Renal pelvis (tissue), 4 donors: ENCODE results near the gene TRIM46. TPM values are rescaled to one million over a fixed set of nuclear protein-coding genes. Genes with fewer than 3 reads are reported as not detected.
"Not testable (repeated sequence)": the region's sequence is repeated elsewhere in the genome, so short reads cannot be mapped to it uniquely, and the experiment has no call there.

Experiments used
- DNase-seq: peaks from one replicate; pipeline ENCODE4 v3.0.0-alpha.2; 2013
- polyA plus RNA-seq, 3 donors: library from polyadenylated mRNA; unstranded; fragments of 120-200 nt; gene quantifications; one replicate each; pipeline ENCODE4 v1.2.1, GENCODE V29; 2013; ENCODE audit not compliant: insufficient read length in 3 of 3

The TRIM46 gene
- polyA plus RNA-seq, 3 donors = 3.8 to 5.8 (median 5.8) TPM

DNA sequence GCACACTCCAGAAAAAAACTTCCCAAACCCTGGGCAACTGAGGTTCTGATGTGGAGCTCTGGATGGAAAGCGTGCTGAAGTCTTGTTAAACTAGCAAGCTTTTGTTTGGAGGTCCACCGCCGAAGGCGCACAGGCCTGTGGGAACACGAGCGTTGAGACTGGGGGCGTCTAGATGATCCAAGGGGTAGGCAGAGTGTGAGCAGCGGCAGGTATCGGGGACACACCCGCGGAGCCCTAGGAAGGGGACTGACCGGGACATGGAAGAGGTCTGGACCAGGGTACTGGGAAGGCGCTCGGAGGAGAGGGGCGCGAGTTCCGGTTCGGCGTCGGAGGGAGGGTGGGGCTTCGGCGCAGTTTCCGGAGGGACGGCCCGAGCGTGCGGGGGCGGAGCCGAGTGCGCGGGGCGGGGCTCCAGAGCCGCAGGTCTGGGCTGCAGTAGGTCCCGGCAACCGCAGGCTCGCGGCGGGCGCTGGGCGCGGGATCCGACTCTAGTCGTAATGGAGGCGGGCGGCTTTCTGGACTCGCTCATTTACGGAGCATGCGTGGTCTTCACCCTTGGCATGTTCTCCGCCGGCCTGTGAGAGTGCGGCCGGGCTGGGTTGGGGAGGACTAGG, 38.1 kb upstream of the TRIM46 start, which contains the start of gene SLC50A1:
Gene SLC50A1 (plus strand): TSS at position 438 of the 614 bp plus-strand sequence. CDS start 60 bp downstream, at position 498.
- DNase-seq = peak; percentile 93

- no peak for DNase-seq
Observed at GRCh38 chr1:155136748-155137147, 36.9 kb upstream of the TRIM46 start.

- DNase-seq = no peak
Observed at GRCh38 chr1:155137154-155137949, 36.3 kb upstream of the TRIM46 start.

DNA sequence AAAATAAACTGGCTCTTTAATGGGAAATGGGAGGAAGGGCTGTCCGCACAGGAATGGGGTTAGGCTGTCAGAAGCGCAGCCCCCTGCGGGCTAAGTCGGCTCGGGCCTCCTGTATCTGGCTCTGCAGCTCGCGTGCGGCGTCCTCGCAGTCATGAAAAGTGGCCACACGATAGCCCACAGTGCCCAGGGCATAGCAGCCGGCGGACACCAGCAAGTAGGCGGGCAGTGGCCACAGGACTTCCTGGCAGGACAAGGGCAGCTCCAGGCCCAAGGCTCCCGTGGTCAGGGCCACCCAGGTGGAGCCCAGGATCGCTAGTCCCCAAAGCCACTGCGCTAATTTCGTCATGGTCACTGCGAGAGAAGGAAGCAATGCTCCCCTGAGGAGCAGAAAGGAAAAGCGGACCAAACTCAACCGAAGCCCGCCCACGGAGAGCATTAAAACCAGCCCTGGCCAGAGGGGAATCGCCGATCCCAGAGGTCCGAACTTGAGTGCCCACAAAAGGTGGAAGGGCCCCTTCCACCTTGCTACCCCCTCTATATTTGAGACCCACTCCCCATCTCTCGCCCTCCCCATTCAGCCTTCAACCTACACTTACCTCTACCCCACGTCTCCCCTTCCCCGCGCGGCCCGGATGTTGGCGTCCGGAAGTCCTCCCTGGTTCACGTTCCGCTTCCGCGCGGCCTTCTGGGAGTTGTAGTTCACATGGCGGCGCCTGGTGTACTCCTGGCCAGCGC, 33.6 kb upstream of the TRIM46 start, which contains the start of gene DPM3:
Gene DPM3 (minus strand): TSS at position 637 of the 735 bp plus-strand sequence. CDS start 291 bp downstream, at position 346.
- peak; percentile 87 for DNase-seq

- no peak for DNase-seq
Observed at GRCh38 chr1:155140630-155140953, 33.1 kb upstream of the TRIM46 start.

DNA sequence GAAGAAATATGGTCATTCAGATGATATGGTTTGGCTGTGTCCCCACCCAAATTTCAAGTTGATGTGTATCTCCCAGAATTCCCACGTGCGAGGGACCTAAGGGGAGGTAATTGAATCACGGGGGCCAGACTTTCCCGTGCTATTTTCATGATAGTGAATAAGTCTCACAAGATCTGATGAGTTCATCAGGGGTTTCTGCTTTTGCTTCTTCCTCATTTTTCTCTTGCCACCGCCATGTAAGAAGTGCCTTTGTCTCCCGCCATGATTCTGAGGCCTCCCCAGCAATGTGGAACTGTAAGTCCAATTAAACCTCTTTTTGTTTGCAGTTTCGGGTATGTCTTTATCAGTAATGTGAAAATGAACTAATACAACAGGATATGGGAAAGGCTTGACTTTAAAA, 31.9 kb upstream of the TRIM46 start:
- DNase-seq = no peak

- no peak for DNase-seq
Observed at GRCh38 chr1:155145491-155145890, 28.2 kb upstream of the TRIM46 start.

DNA sequence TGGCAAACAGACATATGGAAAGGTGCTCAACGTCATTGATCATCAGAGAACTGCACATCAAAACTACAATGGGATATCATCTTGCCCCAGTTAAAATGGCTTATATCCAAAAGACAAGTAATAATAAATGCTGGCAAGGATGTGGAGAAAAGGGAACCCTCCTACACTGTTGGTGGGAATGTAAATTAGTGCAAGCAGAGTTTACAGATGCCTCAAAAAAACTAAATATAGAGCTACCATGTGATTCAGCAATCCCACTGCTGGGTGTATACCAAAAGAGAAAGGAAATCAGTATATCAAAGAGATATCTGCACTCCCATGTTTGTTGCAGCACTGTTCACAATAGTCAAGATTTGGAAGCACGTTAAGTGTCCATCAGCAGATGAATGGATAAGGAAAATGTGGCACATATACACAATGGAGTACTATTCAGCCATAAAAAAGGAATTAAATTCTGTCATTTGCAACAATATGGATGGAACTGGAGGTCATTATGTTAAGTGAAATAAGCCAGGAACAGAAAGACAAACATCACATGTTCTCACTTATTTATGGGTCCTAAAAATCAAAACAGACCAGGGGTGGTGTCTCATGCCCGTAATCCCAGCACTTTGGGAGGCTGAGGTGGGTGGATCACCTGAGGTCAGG, 17.5 kb upstream of the TRIM46 start:
- not testable (repeated sequence) for DNase-seq

DNA sequence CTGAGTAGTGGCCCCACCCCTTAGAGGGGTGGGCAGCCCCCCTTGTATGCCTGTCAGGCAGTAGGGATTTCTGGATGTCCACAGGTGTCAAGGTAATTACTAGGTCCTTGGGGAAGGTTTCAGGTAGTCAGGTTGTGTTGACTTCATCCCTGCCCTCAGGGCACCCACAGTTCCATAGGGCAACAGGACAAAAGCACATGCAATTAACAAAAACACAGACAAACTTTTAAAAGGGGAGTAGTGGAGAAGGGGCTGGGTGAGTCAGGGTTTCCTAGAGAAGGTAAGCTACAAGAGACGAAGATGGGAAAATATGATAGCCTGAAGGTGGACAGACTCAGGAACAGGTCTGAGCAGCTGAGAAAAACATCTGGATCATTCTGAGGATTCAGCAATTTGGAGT, 14.7 kb upstream of the TRIM46 start:
- DNase-seq = no peak

- no peak for DNase-seq
Observed at GRCh38 chr1:155160128-155160527, 13.5 kb upstream of the TRIM46 start.

GRCh38 chr1:155162631-155163030, 11.0 kb upstream of the TRIM46 start:
- DNase-seq = not testable (repeated sequence)

- not testable (repeated sequence) for DNase-seq
Observed at GRCh38 chr1:155163785-155164184, 9.9 kb upstream of the TRIM46 start.

DNA sequence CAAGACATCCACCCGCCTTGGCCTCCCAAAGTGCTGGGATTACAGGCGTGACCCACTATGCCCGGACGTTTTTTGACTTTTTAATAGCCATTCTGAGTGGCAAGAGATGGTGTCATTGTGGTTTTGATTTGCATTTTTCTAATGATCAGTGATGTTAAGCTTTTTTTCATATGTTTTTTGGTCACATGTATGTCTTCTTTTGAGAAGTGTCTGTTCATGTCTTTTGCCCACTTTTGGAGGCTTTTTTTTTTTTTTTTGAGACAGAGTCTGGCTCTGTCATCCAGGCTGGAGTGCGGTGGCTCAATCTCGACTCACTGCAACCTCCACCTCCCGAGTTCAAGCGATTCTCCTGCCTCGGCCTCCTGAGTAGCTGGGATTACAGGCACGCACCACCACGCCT, 9.0 kb upstream of the TRIM46 start:
- DNase-seq = not testable (repeated sequence)

GRCh38 chr1:155166051-155166470, 7.6 kb upstream of the TRIM46 start:
- peak; percentile 37 for DNase-seq

- peak; percentile 58 for DNase-seq
Observed at GRCh38 chr1:155166471-155167165, 7.0 kb upstream of the TRIM46 start.

DNA sequence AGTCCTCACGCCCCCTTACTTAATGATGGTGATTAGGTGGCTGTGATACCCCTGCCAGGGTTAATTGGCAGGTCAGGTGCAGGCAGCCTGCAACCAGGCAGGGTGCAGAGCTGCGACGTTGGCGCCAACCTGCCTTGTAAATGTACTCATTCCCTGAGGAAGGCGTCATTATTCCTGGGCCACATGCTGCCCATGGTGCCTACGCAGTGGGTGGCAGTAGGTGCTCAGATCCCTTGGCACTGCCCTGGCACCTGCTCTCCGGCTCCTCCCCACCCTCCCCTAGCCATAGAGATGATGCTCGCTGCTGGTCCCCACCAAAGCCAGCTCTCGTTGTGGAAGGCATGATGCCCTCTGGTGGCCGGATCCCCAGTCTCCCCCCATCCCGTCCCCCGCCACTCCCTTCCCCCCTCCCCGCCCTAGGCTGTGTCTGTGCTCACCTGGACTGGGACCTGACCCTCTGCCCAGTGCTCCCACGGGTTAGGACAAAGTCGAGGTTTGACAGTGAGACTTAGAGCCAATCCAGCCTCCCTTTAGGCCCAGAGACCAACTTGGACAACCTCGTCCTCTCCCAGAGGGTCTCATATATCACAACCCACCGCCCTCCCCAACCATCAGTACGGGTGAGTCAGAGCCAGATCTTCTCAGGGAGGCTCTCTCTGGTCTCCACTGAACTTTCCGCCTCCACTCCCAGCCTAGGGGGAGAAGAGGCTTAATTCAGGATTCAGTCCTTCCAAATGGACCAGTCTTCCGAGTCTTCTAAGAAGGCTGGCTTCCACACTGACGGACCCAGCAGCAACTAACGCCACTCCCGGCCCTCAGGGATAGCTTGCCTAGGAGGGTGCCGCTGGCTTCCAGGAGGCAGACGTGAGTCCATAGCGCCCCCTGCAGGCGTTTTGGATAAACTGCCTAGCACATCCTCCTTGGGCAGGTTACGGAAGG, 6.2 kb upstream of the TRIM46 start:
- DNase-seq = peak; percentile 84

DNA sequence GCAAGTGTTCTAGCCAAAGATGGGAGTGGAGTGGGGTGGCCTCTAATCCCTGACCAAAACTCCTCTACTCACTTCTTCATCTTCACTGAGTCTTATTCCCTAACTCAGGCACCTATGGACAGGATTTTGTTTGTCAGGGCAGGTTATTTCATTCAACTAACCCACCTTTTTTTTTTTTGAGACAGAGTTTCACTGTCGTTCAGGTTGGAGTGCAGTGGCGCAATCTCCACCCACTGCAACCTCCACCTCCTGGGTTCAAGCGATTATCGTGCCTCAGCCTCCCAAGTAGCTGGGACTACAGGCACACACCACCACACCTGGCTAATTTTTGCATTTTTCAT, 5.6 kb upstream of the TRIM46 start:
- not testable (repeated sequence) for DNase-seq

GRCh38 chr1:155168456-155169210, 5.0 kb upstream of the TRIM46 start:
- no peak for DNase-seq

DNA sequence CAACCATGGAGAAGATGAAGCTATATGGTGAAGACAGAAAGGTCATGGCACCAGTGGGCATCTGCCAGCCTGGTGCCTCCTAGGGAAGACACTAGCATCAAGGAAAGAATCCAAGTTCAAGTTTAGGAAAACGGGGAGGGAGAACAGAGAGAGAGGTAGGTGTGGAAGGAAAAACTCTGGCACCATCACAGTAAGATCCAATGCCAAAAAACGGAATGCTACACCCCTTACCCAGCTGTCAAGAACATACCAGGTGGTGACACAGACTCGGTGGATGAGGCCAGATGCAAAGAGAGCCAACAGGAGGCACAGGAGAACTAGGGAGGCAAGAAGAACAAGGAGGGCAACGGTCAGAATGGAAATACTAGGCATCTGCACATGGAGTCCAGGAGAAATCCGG, 4.1 kb upstream of the TRIM46 start:
- DNase-seq = no peak
